Activated T-cell treated with anti-CD3 and anti-CD28 coated beads, Interleukin-2, amount 50 U/mL, for 1 hour (primary cell): ENCODE results near the gene ZNF615.
"Not testable (repeated sequence)": the region's sequence is repeated elsewhere in the genome, so short reads cannot be mapped to it uniquely, and the experiment has no call there.

Experiments used
- DNase-seq: peaks from one replicate; pipeline ENCODE4 v3.0.0-alpha.2; 2020

Gene ZNF615

GRCh38 chr19:51980116-51980736, 27.8 kb downstream of the ZNF615 start:
- no peak for DNase-seq

- no peak for DNase-seq
These were observed 29.1 kb downstream of the ZNF615 start for GRCh38 chr19:51978882-51979281.

GRCh38 chr19:51977346-51977745, 30.7 kb downstream of the ZNF615 start:
- DNase-seq, result no peak

- DNase-seq, result no peak
These were observed 31.2 kb downstream of the ZNF615 start for GRCh38 chr19:51976852-51977251.

DNA sequence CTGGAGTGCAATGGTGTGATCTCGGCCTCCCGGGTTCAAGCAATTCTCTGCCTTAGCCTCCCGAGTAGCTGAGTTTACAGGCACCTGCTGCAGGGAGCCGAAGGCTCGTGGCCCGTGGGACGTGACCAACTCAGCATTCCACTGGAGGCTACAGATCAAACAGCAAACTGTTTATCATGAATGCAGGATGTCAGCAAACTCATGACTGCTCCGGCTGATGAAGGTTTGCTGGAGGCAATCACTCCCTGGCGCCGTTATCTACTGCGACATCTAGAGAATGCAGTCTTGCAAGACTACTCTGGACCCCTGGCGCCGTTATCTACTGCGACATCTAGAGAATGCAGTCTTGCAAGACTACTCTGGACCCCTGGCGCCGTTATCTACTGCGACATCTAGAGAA, 32.2 kb downstream of the ZNF615 start:
- DNase-seq, result not testable (repeated sequence)

DNA sequence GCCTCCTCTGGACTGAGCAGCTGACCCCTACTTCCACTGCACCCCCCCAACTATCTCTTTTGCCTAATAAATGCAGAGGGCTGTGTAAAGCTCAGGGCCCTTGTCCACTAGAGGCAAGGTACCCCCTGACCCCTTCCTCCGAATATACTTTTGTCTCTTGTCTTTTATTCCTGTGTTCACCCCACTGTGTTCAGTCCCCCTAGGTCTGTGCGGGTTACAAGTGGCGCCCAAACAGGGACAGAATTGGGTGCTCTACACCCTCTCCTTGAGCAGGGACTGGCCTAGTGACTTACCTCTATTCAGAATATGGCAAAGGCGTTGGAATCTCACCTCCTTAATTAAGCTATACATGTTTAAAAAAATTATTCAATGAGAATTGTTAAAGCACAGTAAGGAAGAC, 36.4 kb downstream of the ZNF615 start:
- DNase-seq, result no peak

DNA sequence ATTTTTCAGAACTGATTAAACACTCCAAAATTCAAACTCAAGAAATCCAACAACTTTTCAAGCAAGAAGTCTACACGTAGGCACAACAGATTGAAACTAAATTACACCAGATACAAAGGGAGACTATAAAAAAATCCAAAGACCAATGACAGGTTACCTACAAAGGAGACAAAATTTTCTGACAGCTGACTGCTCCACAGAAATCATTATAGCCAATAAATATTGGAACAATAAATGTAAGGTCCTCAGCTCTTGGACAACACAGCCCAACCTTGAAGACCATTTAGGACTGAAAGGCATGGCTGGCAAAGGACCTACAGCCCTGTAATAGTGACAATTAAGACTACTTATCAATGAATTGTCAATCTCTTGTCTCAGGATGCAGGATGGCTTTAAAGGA, 37.3 kb downstream of the ZNF615 start:
- DNase-seq, result no peak

DNA sequence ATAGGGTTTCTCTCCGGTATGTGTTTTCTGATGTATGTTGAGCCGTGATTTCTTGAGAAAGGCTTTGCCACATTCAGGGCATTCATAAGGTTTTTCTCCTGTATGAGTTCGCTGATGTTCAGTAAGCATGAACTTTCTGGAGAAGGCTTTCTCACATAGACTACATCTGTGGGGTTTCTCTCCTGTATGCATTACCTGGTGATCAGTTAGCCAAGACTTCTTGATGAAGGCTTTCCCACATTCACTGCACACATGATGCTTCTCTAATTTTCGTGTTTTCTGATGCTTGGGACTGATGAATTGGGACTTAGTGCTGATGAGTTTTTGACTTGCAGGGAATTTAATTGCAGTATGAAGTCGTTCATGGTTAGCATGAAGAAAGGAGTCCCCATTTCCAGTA, 42.4 kb downstream of the ZNF615 start:
- DNase-seq, result no peak

DNA sequence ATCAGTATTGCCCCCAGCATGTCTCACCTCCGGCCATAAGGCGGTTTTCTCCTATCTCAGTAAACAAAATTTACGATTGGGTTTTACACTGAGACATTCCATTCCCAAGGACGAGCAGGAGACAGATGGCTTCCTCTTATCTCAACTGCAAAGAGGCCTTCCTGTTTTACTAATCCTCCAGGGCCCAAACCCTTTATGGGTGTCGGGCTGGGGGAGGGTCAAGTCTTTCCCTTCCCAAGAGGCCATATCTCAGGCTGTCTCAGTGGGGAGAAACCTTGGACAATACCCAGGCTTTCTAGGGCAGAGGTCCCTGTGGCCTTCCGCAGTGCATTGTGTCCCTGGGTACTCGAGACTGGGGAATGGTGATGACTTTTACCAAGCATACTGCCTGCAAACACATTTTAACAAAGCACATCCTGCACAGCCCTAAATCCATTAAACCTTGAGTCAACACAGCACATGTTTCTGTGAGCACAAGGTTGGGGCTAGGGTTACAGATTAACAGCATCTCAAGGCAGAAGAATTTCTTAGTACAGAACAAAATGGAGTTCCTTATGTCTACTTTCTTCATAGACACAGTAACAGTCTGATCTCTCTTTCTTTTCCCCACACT, 47.3 kb downstream of the ZNF615 start:
- DNase-seq, result not testable (repeated sequence)

DNA sequence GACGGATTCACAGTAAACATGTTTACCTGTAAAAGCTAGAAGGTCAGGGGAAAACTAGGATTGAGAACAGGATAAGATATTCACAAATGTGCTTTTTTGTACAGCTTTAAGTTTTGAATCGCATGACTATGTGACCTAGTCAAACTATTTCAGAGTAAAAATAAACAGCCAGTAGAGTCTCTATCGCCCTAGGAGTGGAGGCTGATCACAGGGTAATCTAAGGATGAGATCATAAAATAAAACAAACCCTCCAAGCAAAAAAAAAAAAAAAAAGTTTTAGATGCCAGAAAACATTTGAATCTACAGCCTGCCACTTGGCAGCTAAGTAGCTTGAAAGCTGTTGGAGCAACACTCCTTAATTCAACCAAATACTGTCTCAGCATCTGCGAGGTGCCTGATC, 48.2 kb downstream of the ZNF615 start:
- DNase-seq, result no peak

GRCh38 chr19:51957846-51958245, 50.2 kb downstream of the ZNF615 start:
- not testable (repeated sequence) for DNase-seq

DNA sequence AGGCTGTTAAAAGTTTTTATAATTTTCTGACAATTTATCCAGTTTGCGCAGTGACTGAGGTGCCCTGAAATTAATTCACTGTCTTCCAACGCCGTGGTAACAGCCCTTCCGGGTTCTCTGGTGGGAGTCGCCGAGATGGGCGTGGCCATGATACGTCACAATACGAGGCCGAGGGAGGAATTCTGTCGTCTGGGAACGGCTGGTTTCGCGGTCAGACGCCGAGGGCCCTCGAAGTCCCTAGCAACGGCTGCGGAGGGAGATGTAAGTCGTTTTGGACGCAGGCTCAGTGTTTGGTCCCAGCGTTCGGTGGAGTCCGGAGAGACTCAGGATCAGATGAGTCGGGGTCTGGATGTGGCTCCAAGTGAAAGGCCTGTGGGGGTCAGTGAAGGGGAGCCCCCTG, 59.0 kb downstream of the ZNF615 start:
- DNase-seq, result no peak

- DNase-seq, result no peak
These were observed 61.4 kb downstream of the ZNF615 start for GRCh38 chr19:51946602-51947001.

DNA sequence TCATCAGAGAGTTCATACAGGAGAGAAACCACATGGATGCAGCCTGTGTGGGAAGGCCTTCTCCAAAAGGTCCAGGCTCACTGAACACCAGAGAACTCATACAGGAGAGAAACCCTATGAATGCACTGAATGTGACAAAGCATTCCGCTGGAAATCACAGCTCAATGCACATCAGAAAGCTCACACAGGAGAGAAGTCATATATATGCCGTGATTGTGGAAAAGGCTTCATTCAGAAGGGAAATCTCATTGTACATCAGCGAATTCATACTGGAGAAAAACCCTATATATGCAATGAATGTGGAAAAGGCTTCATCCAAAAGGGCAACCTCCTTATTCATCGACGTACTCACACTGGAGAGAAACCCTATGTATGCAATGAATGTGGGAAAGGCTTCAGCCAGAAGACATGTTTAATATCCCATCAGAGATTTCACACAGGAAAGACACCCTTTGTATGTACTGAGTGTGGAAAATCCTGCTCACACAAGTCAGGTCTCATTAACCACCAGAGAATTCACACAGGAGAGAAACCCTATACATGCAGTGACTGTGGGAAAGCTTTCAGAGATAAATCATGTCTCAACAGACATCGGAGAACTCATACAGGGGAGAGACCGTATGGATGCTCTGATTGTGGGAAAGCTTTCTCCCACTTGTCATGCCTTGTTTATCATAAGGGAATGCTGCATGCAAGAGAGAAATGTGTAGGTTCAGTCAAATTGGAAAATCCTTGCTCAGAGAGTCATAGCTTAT, 63.0 kb downstream of the ZNF615 start:
- DNase-seq, result no peak
